Endothelial cell of umbilical vein (primary cell): Measurements from ENCODE around the gene MORF4L1. TPM values are rescaled to one million over a fixed set of nuclear protein-coding genes. Genes with fewer than 3 reads are reported as not detected.
"Not testable (repeated sequence)": the region's sequence is repeated elsewhere in the genome, so short reads cannot be mapped to it uniquely, and the experiment has no call there.

Experiments used
- BruUV-seq: library from RNA; stranded (reverse); fragments of 400-500 nt; replicated peaks from 2 replicates; lab custom pipeline; 2021; lab: Mats Ljungman, UMichigan
- CTCF ChIA-PET: fragments of 300-600, 350-600 bp; sonication (Branson Sonifier 250); formaldehyde crosslinking; loops from one replicate; lab custom pipeline; 2021; ENCODE audit warnings: antibody characterized with exemption, inconsistent platforms; lab: Charles Lee
- POLR2A ChIA-PET: fragments of 300-600, 350-600 bp; sonication (Branson Sonifier 250); formaldehyde crosslinking; loops from one replicate; lab custom pipeline; 2021; ENCODE audit warnings: antibody characterized with exemption, inconsistent platforms; lab: Charles Lee
- DNase-seq: peaks from one replicate; pipeline ENCODE4 v3.0.0-alpha.2; 2011; ENCODE audit warnings: low read depth, low spot score
- FAIRE-seq: peaks from 2 replicates; lab custom pipeline; 2011; peaks lifted over from hg19 to GRCh38; lab: Jason Lieb, UNC
- H2AFZ ChIP-seq: 2 replicates; pipeline ENCODE4 v1.6.0; 2012; ENCODE audit warnings: low read depth, low read length, control low read depth, inconsistent platforms
- H3K27ac ChIP-seq: 2 replicates; pipeline ENCODE4 v1.5.1; 2011; ENCODE audit warnings: low read depth, mild to moderate bottlenecking, control low read depth, low read length, moderate library complexity; ENCODE audit not compliant: insufficient read depth
- H3K27me3 ChIP-seq, 2 experiments: 2 replicates each; pipeline versions ENCODE4 v1.6.0 to v1.6.1; 2011; ENCODE audit warnings: low read length in 2 of 2, mixed read lengths in 1 of 2; ENCODE audit not compliant: control insufficient read depth in 2 of 2, insufficient read depth in 2 of 2
- H3K36me3 ChIP-seq, 2 experiments: 2 replicates in 1 of 2; 3 replicates in 1 of 2; pipeline ENCODE4 v1.5.1; 2011; ENCODE audit warnings: low read length in 2 of 2, mild to moderate bottlenecking in 1 of 2, moderate library complexity in 1 of 2; ENCODE audit not compliant: control insufficient read depth in 2 of 2, insufficient read depth in 2 of 2; ENCODE audit errors: extremely low read depth in 1 of 2
- H3K4me1 ChIP-seq: 3 replicates; pipeline ENCODE4 v1.5.1; 2011; ENCODE audit warnings: mild to moderate bottlenecking, low read length; ENCODE audit not compliant: control insufficient read depth, insufficient read depth; ENCODE audit errors: extremely low read depth
- H3K4me2 ChIP-seq: 2 replicates; pipeline ENCODE4 v1.6.1; 2011; ENCODE audit warnings: low read length, control low read depth, mixed read lengths; ENCODE audit not compliant: insufficient read depth
- H3K4me3 ChIP-seq, 3 experiments: fragments of 200-600 bp in 1 of 3; sonication (generic), shearing (Covaris generic) in 1 of 3; replicated peaks in 1 of 3; 2 replicates each; pipeline ENCODE4 v1.5.1; 2011 to 2016; ENCODE audit warnings: control low read depth in 3 of 3, low read length in 3 of 3, mild to moderate bottlenecking in 2 of 3, inconsistent platforms in 1 of 3, low read depth in 1 of 3, moderate library complexity in 1 of 3; ENCODE audit not compliant: insufficient read depth in 1 of 3
- H3K79me2 ChIP-seq: 2 replicates; pipeline ENCODE4 v1.6.0; 2012; ENCODE audit warnings: low read length, inconsistent platforms; ENCODE audit not compliant: control insufficient read depth, insufficient read depth
- H3K9ac ChIP-seq: replicated peaks from 2 replicates; pipeline ENCODE3; 2011; ENCODE audit warnings: low read length, control low read depth; ENCODE audit not compliant: insufficient read depth; ENCODE audit errors: extremely low read depth
- H3K9me1 ChIP-seq: replicated peaks from 3 replicates; pipeline ENCODE4 v1.6.0; 2011; ENCODE audit warnings: mild to moderate bottlenecking, low read length; ENCODE audit not compliant: control insufficient read depth, insufficient read depth; ENCODE audit errors: extremely low read depth
- H3K9me3 ChIP-seq: replicated peaks from 2 replicates; pipeline ENCODE4 v1.5.1; 2012; ENCODE audit warnings: low read length, inconsistent platforms; ENCODE audit not compliant: control insufficient read depth, insufficient read depth
- H4K20me1 ChIP-seq: replicated peaks from 2 replicates; pipeline ENCODE3; 2011; ENCODE audit warnings: mild to moderate bottlenecking, low read length; ENCODE audit not compliant: control insufficient read depth, insufficient read depth; ENCODE audit errors: extremely low read depth
- CTCF ChIP-seq, 2 donors: IDR thresholded peaks; 1 replicate in 1 of 2; 2 replicates in 1 of 2; pipeline ENCODE4 v1.5.1; 2011; ENCODE audit warnings: low read length in 2 of 2, mild to moderate bottlenecking in 2 of 2, moderate library complexity in 2 of 2, control low read depth in 1 of 2, inconsistent platforms in 1 of 2, low read depth in 1 of 2; ENCODE audit not compliant: insufficient read depth in 1 of 2; ENCODE audit errors: extremely low read depth in 1 of 2
- EZH2 ChIP-seq: IDR thresholded peaks from 2 replicates; pipeline ENCODE4 v1.6.1; 2012; ENCODE audit warnings: borderline replicate concordance, low read depth, mild to moderate bottlenecking, moderate library complexity, low read length, inconsistent platforms; ENCODE audit not compliant: severe bottlenecking
- FOS ChIP-seq: IDR thresholded peaks from 2 replicates; pipeline ENCODE4 v1.6.1; 2011; ENCODE audit warnings: mild to moderate bottlenecking, low read length, moderate library complexity, borderline replicate concordance; ENCODE audit not compliant: insufficient read depth
- GATA2 ChIP-seq: IDR thresholded peaks from 2 replicates; pipeline ENCODE4 v1.7.0; 2011; ENCODE audit warnings: low read depth, mild to moderate bottlenecking, moderate library complexity, mixed read lengths, low read length; ENCODE audit not compliant: insufficient read length, insufficient read depth
- JUN ChIP-seq: IDR thresholded peaks from 2 replicates; pipeline ENCODE4 v1.6.1; 2011; ENCODE audit warnings: borderline replicate concordance, low read depth; ENCODE audit not compliant: insufficient read length, insufficient read depth
- MAX ChIP-seq: IDR thresholded peaks from 2 replicates; pipeline ENCODE4 v1.6.1; 2011; ENCODE audit not compliant: insufficient read depth, insufficient read length
- MYC ChIP-seq: IDR thresholded peaks from one replicate; pipeline ENCODE4 v1.6.1; 2011; ENCODE audit warnings: mild to moderate bottlenecking, low read depth, low read length
- POLR2AphosphoS5 ChIP-seq: IDR thresholded peaks from 2 replicates; pipeline ENCODE4 v1.6.1; 2012; ENCODE audit warnings: low read depth, mild to moderate bottlenecking, control low read depth, low read length, moderate library complexity; ENCODE audit not compliant: insufficient read depth
- dilution Hi-C: fragments of 300-500 bp; cut with MboI; formaldehyde crosslinking; loops from one replicate; pipeline ENCODE4 v1.15.0; 2019; ENCODE audit warnings: low sequenced_read_pairs; ENCODE audit not compliant: extremely low pct_ligation_motif_present
- intact Hi-C: fragments of 100-400 bp; cut with micrococcal nuclease; formaldehyde crosslinking; loops from one replicate; pipeline ENCODE4 v1.10.0; 2022
- polyA plus RNA-seq, 4 experiments: library from polyadenylated mRNA; depleted of rRNA in 3 of 4; stranded (reverse) in 3 of 4; unstranded in 1 of 4; fragments of >200 nt; gene quantifications; 2 replicates each; pipeline versions ENCODE4 v1.2.1 to v1.2.3, GENCODE V29; 2011 to 2012; ENCODE audit warnings: missing spikeins in 1 of 4
- total RNA-seq: library from RNA; stranded (reverse); gene quantifications from 2 replicates; pipeline ENCODE4 v1.2.3, GENCODE V29; 2021

MORF4L1 gene
- total and polyA plus RNA-seq, 2 donors (not counting 3 experiments of a cell fraction or from before 2014, with no cell fraction given): 164 to 404 TPM

DNA sequence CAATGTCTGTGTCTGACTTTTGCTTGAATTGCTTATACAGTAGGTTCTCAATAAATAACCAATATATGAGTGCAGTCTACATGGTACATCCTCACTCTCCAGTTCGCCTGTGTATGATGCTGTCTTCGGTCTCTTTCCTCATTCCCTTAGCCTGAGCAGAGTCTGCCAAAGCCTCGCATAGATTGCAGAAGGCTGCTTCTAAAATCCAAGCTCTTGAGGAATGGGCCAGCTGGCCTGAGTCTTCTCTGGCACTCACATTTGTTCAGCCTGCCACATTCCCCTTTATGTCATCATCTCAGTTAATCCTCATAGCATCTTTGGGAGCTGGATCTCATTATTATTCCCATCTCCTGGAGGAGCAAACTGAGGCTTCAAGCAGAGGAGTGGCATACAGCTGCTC lies 34.2 kb upstream of the MORF4L1 start:
- no peaks in the 10 kb centered on the region for H3K79me2 ChIP-seq
- dilution Hi-C loops: no loop called here
- no peaks in the 10 kb centered on the region for H4K20me1 ChIP-seq
- no peaks in the 10 kb centered on the region for H3K36me3 ChIP-seq
- no peak overlapping the region for H3K27ac ChIP-seq
- DNase-seq (no peak), FAIRE-seq (no peak)
- no peak for TF ChIP-seq FOS
- no peak for TF ChIP-seq EZH2
- TF ChIP-seq GATA2: no peak
- no peak for TF ChIP-seq POLR2AphosphoS5
- no peak for TF ChIP-seq MAX
- no peak for TF ChIP-seq JUN
- TF ChIP-seq MYC: no peak
- no peak for TF ChIP-seq CTCF (IDR thresholded peaks at IDR 0.05; ENCODE audit: extremely low read depth in 1 of 2, insufficient read depth in 1 of 2, low read depth in 1 of 2, low read length in 2 of 2)
- H3K4me3 ChIP-seq: no peak overlapping the region
- CTCF ChIA-PET: interaction anchor here (1.1 kb wide), 1 partner anchor 29 kb away, joined by 3 read pairs; no protein-coding TSS in a partner anchor
- no peak overlapping the region for H3K4me2 ChIP-seq
- intact Hi-C loops: loop anchor here (2.0 kb wide), 1 partner anchor 20 kb away; no protein-coding TSS in a partner anchor
- POLR2A ChIA-PET: no interaction called here
- no TSS peak for BruUV-seq
- H3K9me1 ChIP-seq: no peaks in the 10 kb centered on the region
- no peak overlapping the region for H3K9ac ChIP-seq
- H3K9me3 ChIP-seq: no peaks in the 10 kb centered on the region
- H3K27me3 ChIP-seq: peaks cover 0 to 4% of the 10 kb centered on the region in 2 experiments
- H3K4me1 ChIP-seq: no peaks in the 10 kb centered on the region
- no peak overlapping the region for H2AFZ ChIP-seq

DNA sequence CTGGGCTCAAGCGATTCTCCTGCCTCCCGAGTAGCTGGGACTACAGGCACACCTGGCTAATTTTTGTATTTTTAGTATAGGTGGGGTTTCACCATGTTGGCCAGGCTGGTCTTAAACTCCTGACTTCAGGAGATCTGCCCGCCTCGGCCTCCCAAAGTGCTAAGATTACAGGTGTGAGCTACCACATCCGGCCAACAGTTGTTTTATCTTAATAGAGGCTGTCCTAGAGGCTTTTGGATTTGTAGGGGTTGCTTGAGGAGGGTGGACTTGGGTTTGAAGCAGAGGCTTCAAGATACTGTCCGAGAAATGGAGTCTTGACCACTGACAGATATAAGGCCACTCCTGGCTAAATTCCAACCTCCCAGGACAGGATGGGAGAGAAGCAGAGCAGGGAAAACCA lies 33.5 kb upstream of the MORF4L1 start:
- POLR2A ChIA-PET, H3K79me2 ChIP-seq, DNase-seq, CTCF ChIA-PET, H3K9ac ChIP-seq, H3K36me3 ChIP-seq, H3K4me1 ChIP-seq, H4K20me1 ChIP-seq, dilution Hi-C loops, H3K27ac ChIP-seq, H3K4me2 ChIP-seq, H3K9me1 ChIP-seq, BruUV-seq, H3K4me3 ChIP-seq, H3K27me3 ChIP-seq, H3K9me3 ChIP-seq, FAIRE-seq, H2AFZ ChIP-seq: not testable (repeated sequence)
- intact Hi-C loops: loop anchor here (2.0 kb wide), 1 partner anchor 20 kb away; no protein-coding TSS in a partner anchor
